Chondrocyte (in vitro differentiated cells): Measurements from ENCODE around the gene TM4SF18. TPM values are rescaled to one million over a fixed set of nuclear protein-coding genes. Genes with fewer than 3 reads are reported as not detected.

ENCODE experiments used
- DNase-seq: peaks from one replicate; pipeline ENCODE4 v3.0.0; 2021; ENCODE audit warnings: mixed read lengths, low spot score
- H3K27ac Mint-ChIP-seq: one replicate; pipeline ENCODE4 v1.8.0; 2021; ENCODE audit warnings: mild to moderate bottlenecking, moderate library complexity, mixed read lengths; ENCODE audit not compliant: unreplicated experiment
- H3K27me3 Mint-ChIP-seq: 2 replicates; pipeline ENCODE4 v1.8.0; 2021; ENCODE audit warnings: low read depth, mixed read lengths
- H3K36me3 Mint-ChIP-seq: 2 replicates; pipeline ENCODE4 v1.8.0; 2021; ENCODE audit warnings: low read depth, mixed read lengths
- H3K4me1 Mint-ChIP-seq: 2 replicates; pipeline ENCODE4 v1.8.0; 2021; ENCODE audit warnings: low read depth, mild to moderate bottlenecking, mixed read lengths
- H3K4me3 Mint-ChIP-seq: one replicate; pipeline ENCODE4 v1.8.0; 2021; ENCODE audit warnings: mild to moderate bottlenecking, moderate library complexity, mixed read lengths; ENCODE audit not compliant: unreplicated experiment
- H3K9me3 Mint-ChIP-seq: 2 replicates; pipeline ENCODE4 v1.8.0; 2021; ENCODE audit warnings: low read depth, mixed read lengths
- CTCF ChIP-seq: fragments of 200-600 bp; sonication (generic); IDR thresholded peaks from 2 replicates; pipeline ENCODE4 v1.5.0; 2021; ENCODE audit warnings: antibody characterized with exemption, mild to moderate bottlenecking, moderate library complexity
- total RNA-seq: library from RNA; stranded (reverse); gene quantifications from 3 replicates; pipeline ENCODE4 v1.2.1, GENCODE V29; 2021

Gene TM4SF18
- total RNA-seq, 1 donor from 2014 or later: 0.20 TPM

DNA sequence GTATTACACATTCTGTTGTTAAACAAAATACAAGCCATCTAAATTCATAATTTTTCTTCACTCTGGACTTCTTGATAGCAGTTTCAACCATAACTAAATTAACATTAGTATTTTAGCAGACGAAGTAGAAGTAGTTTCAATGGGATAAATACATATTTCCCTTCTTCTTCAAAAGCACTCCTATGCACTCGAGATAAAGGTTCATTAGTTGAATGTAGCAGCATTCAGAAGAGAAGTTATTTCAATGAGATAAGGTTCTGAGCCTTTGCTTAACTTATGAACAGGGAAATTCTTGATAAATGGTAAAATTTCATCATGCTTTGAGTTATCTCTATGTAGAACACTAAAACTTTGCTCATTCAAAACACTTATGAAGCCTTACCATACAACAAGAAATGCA lies 11.8 kb downstream of the TM4SF18 start:
- TF ChIP-seq CTCF: no peak
- no peaks in the 10 kb centered on the region for H3K36me3 Mint-ChIP-seq
- H3K4me1 Mint-ChIP-seq: peaks cover 4% of the 10 kb centered on the region
- no peaks in the 10 kb centered on the region for H3K9me3 Mint-ChIP-seq
- H3K4me3 Mint-ChIP-seq: no peak overlapping the region
- H3K27me3 Mint-ChIP-seq: no peaks in the 10 kb centered on the region
- DNase-seq: no peak
- no peak overlapping the region for H3K27ac Mint-ChIP-seq

DNA sequence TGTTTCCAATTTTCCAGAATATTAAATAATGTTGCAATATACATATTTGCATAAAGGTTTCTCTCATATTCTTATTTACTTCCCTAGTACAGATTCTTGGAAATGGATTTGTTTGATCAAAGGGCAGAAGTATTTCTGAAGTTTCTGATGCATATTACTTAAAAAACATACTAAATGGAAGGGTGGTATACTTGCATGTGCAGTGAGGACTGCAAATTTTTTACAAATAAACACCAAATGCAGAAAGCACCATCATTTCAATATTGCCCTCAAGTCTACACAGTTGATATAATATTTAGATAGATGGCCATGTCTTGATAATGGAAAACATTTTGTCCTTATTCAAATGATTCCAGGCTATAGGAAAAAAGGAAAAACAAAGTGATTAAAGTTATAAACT lies 12.3 kb downstream of the TM4SF18 start:
- no peak overlapping the region for H3K4me3 Mint-ChIP-seq

DNA sequence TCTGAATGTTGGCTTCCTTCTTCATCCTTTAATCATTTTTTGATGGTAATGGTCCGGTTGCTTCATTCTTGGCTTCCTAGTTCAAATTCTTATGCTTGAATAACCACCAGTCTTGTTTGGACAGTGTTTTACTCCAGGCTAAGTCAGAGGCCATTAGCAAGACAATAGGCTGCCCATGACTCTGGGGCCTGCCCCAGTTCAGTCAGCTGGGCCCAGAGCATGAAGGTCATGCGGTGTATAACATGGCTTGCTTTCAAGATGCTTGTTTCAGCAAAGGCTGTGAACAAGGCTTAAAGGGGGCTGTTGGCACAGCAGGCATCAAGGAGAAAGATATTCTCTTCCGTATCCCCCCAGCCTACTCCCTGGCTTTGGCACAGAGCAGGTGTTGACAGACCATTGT lies 13.7 kb downstream of the TM4SF18 start:
- no peaks in the 10 kb centered on the region for H3K9me3 Mint-ChIP-seq
- no peaks in the 10 kb centered on the region for H3K27me3 Mint-ChIP-seq
- H3K27ac Mint-ChIP-seq: no peak overlapping the region
- H3K4me3 Mint-ChIP-seq: no peak overlapping the region
- TF ChIP-seq CTCF: no peak
- no peak for DNase-seq
- peaks cover 23% of the 10 kb centered on the region for H3K4me1 Mint-ChIP-seq
- H3K36me3 Mint-ChIP-seq: no peaks in the 10 kb centered on the region

More for the DNA sequence above, 12.3 kb downstream of the TM4SF18 start:
- no peaks in the 10 kb centered on the region for H3K36me3 Mint-ChIP-seq
- TF ChIP-seq CTCF: no peak
- H3K27ac Mint-ChIP-seq: no peak overlapping the region
- no peaks in the 10 kb centered on the region for H3K27me3 Mint-ChIP-seq
- no peaks in the 10 kb centered on the region for H3K9me3 Mint-ChIP-seq
- no peak for DNase-seq
- peaks cover 9% of the 10 kb centered on the region for H3K4me1 Mint-ChIP-seq

GRCh38 chr3:149317072-149317471 lies 16.4 kb downstream of the TM4SF18 start:
- no peak overlapping the region for H3K27ac Mint-ChIP-seq
- H3K4me1 Mint-ChIP-seq: peaks cover 50% of the 10 kb centered on the region
- no peak for TF ChIP-seq CTCF

DNA sequence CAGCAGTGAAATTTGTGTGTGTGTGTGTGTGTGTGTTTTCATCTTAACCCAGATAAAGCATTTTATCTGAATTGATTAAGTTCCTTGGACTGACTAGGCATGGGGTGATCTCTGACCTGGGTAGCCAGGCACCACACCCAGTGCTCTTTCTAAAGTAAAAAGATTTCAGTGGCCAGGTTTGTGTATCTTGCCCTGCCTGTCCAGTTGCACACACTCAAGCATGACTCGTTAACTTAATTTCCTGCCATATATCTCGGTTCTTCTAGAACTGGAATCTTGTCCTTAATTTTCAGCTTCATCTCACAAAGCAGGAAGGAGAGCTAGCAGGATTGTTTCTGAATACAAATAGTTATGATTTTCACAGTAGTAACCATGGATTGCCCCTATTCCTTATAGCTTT lies 17.0 kb downstream of the TM4SF18 start:
- no peak for DNase-seq
- TF ChIP-seq CTCF: no peak
- Mint-ChIP-seq H3K27ac (peak overlapping the region; percentile 95), H3K36me3 (peaks cover 7% of the 10 kb centered on the region), H3K4me3 (no peak overlapping the region), H3K27me3 (no peaks in the 10 kb centered on the region), H3K4me1 (peaks cover 53% of the 10 kb centered on the region), H3K9me3 (peaks cover 9% of the 10 kb centered on the region)

More at GRCh38 chr3:149317072-149317471, 16.4 kb downstream of the TM4SF18 start:
- H3K27me3 Mint-ChIP-seq: no peaks in the 10 kb centered on the region
- DNase-seq: no peak
- peaks cover 6% of the 10 kb centered on the region for H3K36me3 Mint-ChIP-seq
- peaks cover 8% of the 10 kb centered on the region for H3K9me3 Mint-ChIP-seq
- no peak overlapping the region for H3K4me3 Mint-ChIP-seq
